Liver (tissue), 9 donors: Measurements from ENCODE around the gene F2R. TPM values are rescaled to one million over a fixed set of nuclear protein-coding genes. Genes with fewer than 3 reads are reported as not detected.

ENCODE experiments used
- DNase-seq: peaks from one replicate; pipeline ENCODE4 v3.0.0-alpha.2; 2017; ENCODE audit warnings: low spot score
- H3K27ac ChIP-seq, 2 donors: one replicate each; pipeline ENCODE4 v1.7.0; 2013; ENCODE audit warnings: inconsistent platforms in 2 of 2, low read length in 2 of 2, control low read depth in 1 of 2, low read depth in 1 of 2, mild to moderate bottlenecking in 1 of 2
- H3K27me3 ChIP-seq, 4 donors: one replicate each; pipeline versions ENCODE4 v1.6.1 to v1.7.0; 2013; ENCODE audit warnings: low read length in 3 of 4, inconsistent platforms in 1 of 4, mild to moderate bottlenecking in 1 of 4, moderate library complexity in 1 of 4; ENCODE audit not compliant: control insufficient read depth in 4 of 4, insufficient read depth in 4 of 4
- H3K36me3 ChIP-seq, 4 donors: one replicate each; pipeline versions ENCODE4 v1.6.1 to v1.7.0; 2013; ENCODE audit warnings: low read length in 3 of 4, mild to moderate bottlenecking in 3 of 4, low read depth in 1 of 4, moderate library complexity in 1 of 4; ENCODE audit not compliant: control insufficient read depth in 4 of 4, insufficient read depth in 3 of 4
- H3K4me1 ChIP-seq, 4 donors: one replicate each; pipeline versions ENCODE4 v1.6.1 to v1.7.0; 2013; ENCODE audit warnings: low read length in 3 of 4, mild to moderate bottlenecking in 3 of 4, moderate library complexity in 1 of 4; ENCODE audit not compliant: control insufficient read depth in 4 of 4, insufficient read depth in 4 of 4
- H3K4me3 ChIP-seq, 3 donors: one replicate each; pipeline versions ENCODE4 v1.6.1 to v1.7.0; 2013; ENCODE audit warnings: low read length in 3 of 3, control low read depth in 1 of 3, low read depth in 1 of 3, mild to moderate bottlenecking in 1 of 3
- H3K9ac ChIP-seq, 2 donors: one replicate each; pipeline ENCODE4 v1.7.0; 2013; ENCODE audit warnings: low read length in 2 of 2, mild to moderate bottlenecking in 2 of 2, moderate library complexity in 2 of 2, control low read depth in 1 of 2, low read depth in 1 of 2
- H3K9me3 ChIP-seq, 4 donors: one replicate each; pipeline versions ENCODE4 v1.6.1 to v1.7.0; 2013; ENCODE audit warnings: low read length in 3 of 4; ENCODE audit not compliant: control insufficient read depth in 4 of 4
- EGR1 ChIP-seq, 2 donors: IDR thresholded peaks; 2 replicates each; pipeline ENCODE4 v1.6.1; 2016 to 2018; ENCODE audit warnings: antibody characterized with exemption in 2 of 2, low read depth in 2 of 2
- FOXA1 ChIP-seq: IDR thresholded peaks from 2 replicates; pipeline ENCODE4 v1.6.1; 2016; ENCODE audit warnings: antibody characterized with exemption
- GABPA ChIP-seq, 2 donors: IDR thresholded peaks in 1 of 2; conservative IDR thresholded peaks in 1 of 2; 2 replicates each; pipeline ENCODE4 v1.6.1; 2016; ENCODE audit warnings: antibody characterized with exemption in 2 of 2, mild to moderate bottlenecking in 1 of 2, moderate library complexity in 1 of 2
- HNF4A ChIP-seq, 2 donors: conservative IDR thresholded peaks; 2 replicates each; pipeline ENCODE4 v1.6.1; 2016; ENCODE audit warnings: antibody characterized with exemption in 2 of 2, mild to moderate bottlenecking in 2 of 2
- HNF4G ChIP-seq: IDR thresholded peaks from 2 replicates; pipeline ENCODE4 v1.6.1; 2016; ENCODE audit warnings: antibody characterized with exemption
- JUND ChIP-seq, 2 donors: IDR thresholded peaks; 2 replicates each; pipeline ENCODE4 v1.6.1; 2016; ENCODE audit warnings: antibody characterized with exemption in 2 of 2
- MAX ChIP-seq: IDR thresholded peaks from 2 replicates; pipeline ENCODE4 v1.6.1; 2016; ENCODE audit warnings: antibody characterized with exemption
- NR2F2 ChIP-seq: IDR thresholded peaks from 2 replicates; pipeline ENCODE4 v1.6.1; 2016; ENCODE audit warnings: antibody characterized with exemption
- RAD21 ChIP-seq, 2 donors: IDR thresholded peaks; 2 replicates each; pipeline ENCODE4 v1.6.1; 2016; ENCODE audit warnings: antibody characterized with exemption in 2 of 2, mild to moderate bottlenecking in 2 of 2
- RXRA ChIP-seq, 2 donors: IDR thresholded peaks; 2 replicates each; pipeline ENCODE4 v1.6.1; 2017 to 2018; ENCODE audit warnings: antibody characterized with exemption in 2 of 2, mild to moderate bottlenecking in 1 of 2
- SP1 ChIP-seq: IDR thresholded peaks from 2 replicates; pipeline ENCODE4 v1.6.1; 2018; ENCODE audit warnings: antibody characterized with exemption, mild to moderate bottlenecking
- TAF1 ChIP-seq: conservative IDR thresholded peaks from 2 replicates; pipeline ENCODE4 v1.6.1; 2016; ENCODE audit warnings: antibody characterized with exemption, mild to moderate bottlenecking
- WGBS: extraction: QIAGEN DNeasy Blood & Tissue Kit; methylation state at CpG from one replicate; pipeline ENCODE4 v1.1.7; 2013; 5-methylcytosine and 5-hydroxymethylcytosine counted together
- polyA plus RNA-seq, 2 donors: library from polyadenylated mRNA; stranded (reverse) in 1 of 2; unstranded in 1 of 2; fragments of 200-250 nt in 1 of 2; fragments of >200 nt in 1 of 2; fragmentation: Nextera tagmentation in 1 of 2; extraction: Ambion mirVana in 1 of 2; gene quantifications; one replicate each; pipeline versions ENCODE4 v1.2.1 to v1.2.3, GENCODE V29; 2013 to 2015
- total RNA-seq, 2 donors: library from RNA; depleted of rRNA; stranded (reverse); fragments of >200 nt; gene quantifications; one replicate each; pipeline ENCODE4 v1.2.3, GENCODE V29; 2014
- TF ChIP-seq, protein P1 (sequence below): fragments of 150-350 bp; IDR thresholded peaks from 2 replicates; pipeline ENCODE4 v1.5.1; 2017; ENCODE audit warnings: improper control_type of control experiment, low read depth, low read length; ENCODE audit not compliant: missing input control
- TF ChIP-seq, protein P2 (sequence below): IDR thresholded peaks from 2 replicates; pipeline ENCODE4 v1.6.1; 2016; ENCODE audit warnings: antibody characterized with exemption, mild to moderate bottlenecking
- TF ChIP-seq, protein P3 (sequence below): IDR thresholded peaks from 2 replicates; pipeline ENCODE4 v1.6.1; 2016; ENCODE audit warnings: antibody characterized with exemption
- TF ChIP-seq, protein P4 (sequence below): IDR thresholded peaks from 2 replicates; pipeline ENCODE4 v1.6.1; 2016; ENCODE audit warnings: antibody characterized with exemption
- donor health status: healthy.
- donor health status: healthy.
- donor health status: healthy.
- donor health status: healthy.
- donor health status: healthy.

The F2R gene
- total RNA-seq (10 to 100 TPM in 1 of 2 donors, 1 to 10 TPM in 1; 9.0 to 18.7 TPM), polyA plus RNA-seq (10 to 100 TPM in 1 of 2 donors, 1 to 10 TPM in 1; 5.9 to 10.0 TPM)

DNA sequence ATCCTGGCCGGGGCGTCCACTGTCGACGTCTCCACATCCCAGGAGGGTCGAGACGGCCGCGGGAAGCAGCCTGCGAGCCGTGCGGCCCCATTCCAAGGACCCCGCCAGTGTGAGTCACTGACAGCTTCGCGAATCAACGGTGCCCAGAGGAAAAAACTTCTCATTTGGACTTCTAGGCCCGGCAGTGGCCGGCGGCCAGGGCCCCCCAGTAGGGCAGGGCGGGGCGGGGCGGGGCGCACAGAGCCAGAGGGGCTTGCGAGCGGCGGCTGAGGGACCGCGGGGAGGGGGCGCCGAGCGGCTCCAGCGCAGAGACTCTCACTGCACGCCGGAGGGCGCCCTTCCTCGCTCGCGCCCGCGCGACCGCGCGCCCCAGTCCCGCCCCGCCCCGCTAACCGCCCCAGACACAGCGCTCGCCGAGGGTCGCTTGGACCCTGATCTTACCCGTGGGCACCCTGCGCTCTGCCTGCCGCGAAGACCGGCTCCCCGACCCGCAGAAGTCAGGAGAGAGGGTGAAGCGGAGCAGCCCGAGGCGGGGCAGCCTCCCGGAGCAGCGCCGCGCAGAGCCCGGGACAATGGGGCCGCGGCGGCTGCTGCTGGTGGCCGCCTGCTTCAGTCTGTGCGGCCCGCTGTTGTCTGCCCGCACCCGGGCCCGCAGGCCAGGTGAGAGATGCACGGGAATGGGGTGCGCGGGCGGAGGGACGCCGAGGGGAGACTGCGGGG lies at the start of gene F2R:
F2R (plus strand) TSS at position 391 of the 720 bp plus-strand sequence; CDS start at position 573, 182 bp downstream.
- peak within 1 kb of the TSS; percentile 53 to 80 (median 61) for H3K4me3 ChIP-seq
- under 1% methylated on average over 82 of the region's 82 CpGs for WGBS
- TF ChIP-seq, protein P1, sequence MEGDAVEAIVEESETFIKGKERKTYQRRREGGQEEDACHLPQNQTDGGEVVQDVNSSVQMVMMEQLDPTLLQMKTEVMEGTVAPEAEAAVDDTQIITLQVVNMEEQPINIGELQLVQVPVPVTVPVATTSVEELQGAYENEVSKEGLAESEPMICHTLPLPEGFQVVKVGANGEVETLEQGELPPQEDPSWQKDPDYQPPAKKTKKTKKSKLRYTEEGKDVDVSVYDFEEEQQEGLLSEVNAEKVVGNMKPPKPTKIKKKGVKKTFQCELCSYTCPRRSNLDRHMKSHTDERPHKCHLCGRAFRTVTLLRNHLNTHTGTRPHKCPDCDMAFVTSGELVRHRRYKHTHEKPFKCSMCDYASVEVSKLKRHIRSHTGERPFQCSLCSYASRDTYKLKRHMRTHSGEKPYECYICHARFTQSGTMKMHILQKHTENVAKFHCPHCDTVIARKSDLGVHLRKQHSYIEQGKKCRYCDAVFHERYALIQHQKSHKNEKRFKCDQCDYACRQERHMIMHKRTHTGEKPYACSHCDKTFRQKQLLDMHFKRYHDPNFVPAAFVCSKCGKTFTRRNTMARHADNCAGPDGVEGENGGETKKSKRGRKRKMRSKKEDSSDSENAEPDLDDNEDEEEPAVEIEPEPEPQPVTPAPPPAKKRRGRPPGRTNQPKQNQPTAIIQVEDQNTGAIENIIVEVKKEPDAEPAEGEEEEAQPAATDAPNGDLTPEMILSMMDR, result peak; percentile 23
- TF ChIP-seq RAD21 (IDR thresholded peaks at IDR 0.05) (peak in 1 of 2 donors; percentile 35), RXRA (IDR thresholded peaks at IDR 0.05) (no peak)
- TF ChIP-seq, protein P2, sequence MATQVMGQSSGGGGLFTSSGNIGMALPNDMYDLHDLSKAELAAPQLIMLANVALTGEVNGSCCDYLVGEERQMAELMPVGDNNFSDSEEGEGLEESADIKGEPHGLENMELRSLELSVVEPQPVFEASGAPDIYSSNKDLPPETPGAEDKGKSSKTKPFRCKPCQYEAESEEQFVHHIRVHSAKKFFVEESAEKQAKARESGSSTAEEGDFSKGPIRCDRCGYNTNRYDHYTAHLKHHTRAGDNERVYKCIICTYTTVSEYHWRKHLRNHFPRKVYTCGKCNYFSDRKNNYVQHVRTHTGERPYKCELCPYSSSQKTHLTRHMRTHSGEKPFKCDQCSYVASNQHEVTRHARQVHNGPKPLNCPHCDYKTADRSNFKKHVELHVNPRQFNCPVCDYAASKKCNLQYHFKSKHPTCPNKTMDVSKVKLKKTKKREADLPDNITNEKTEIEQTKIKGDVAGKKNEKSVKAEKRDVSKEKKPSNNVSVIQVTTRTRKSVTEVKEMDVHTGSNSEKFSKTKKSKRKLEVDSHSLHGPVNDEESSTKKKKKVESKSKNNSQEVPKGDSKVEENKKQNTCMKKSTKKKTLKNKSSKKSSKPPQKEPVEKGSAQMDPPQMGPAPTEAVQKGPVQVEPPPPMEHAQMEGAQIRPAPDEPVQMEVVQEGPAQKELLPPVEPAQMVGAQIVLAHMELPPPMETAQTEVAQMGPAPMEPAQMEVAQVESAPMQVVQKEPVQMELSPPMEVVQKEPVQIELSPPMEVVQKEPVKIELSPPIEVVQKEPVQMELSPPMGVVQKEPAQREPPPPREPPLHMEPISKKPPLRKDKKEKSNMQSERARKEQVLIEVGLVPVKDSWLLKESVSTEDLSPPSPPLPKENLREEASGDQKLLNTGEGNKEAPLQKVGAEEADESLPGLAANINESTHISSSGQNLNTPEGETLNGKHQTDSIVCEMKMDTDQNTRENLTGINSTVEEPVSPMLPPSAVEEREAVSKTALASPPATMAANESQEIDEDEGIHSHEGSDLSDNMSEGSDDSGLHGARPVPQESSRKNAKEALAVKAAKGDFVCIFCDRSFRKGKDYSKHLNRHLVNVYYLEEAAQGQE, result no peak
- H3K27ac ChIP-seq, result peak within 1 kb of the TSS; percentile 53 to 67
- no peaks in the 10 kb centered on the region for H3K27me3 ChIP-seq
- H3K4me1 ChIP-seq, result peaks cover 2 to 19% (median 10%) of the 10 kb centered on the region in 4 donors
- peak; percentile 66 for DNase-seq
- H3K9me3 ChIP-seq, result no peaks in the 10 kb centered on the region
- H3K9ac ChIP-seq, result peak within 1 kb of the TSS in 1 of 2 donors; percentile 30
- H3K36me3 ChIP-seq, result no peaks in the 10 kb centered on the region

DNA sequence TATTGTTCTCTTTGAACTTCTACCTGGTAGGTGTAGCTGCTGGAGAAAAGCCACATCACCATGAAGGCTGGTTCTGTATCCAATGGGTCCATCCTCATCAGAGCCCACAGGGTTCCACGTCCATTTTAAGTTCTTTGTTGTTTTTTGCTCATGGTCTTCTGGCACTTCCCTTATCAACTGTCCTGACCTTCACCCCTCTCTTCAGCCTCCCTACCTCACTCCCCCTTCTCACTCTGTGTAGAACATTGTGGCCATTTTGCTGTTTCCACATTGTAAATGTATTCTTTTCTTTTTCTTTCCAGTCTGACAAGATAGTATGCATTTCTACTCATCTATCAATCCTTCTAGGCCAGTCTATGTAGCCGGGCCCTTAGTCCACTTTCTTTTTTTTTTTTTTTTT lies 48.4 kb upstream of the F2R start:
- Histone ChIP-seq H3K9ac (no peak overlapping the region), H3K36me3 (peaks cover 7 to 54% (median 36%) of the 10 kb centered on the region in 4 donors), H3K27me3 (no peaks in the 10 kb centered on the region), H3K27ac (no peak overlapping the region), H3K9me3 (no peaks in the 10 kb centered on the region), H3K4me3 (no peak overlapping the region), H3K4me1 (no peaks in the 10 kb centered on the region)
- DNase-seq, result no peak
- 84% methylated on average over 2 of the region's 2 CpGs for WGBS
- TF ChIP-seq FOXA1 (no peak), HNF4A (conservative IDR thresholded peaks at IDR 0.05) (no peak), SP1 (no peak), GABPA (IDR thresholded peaks at IDR 0.05 in 1 of 2, conservative IDR thresholded peaks at IDR 0.05 in 1 of 2) (no peak), EGR1 (IDR thresholded peaks at IDR 0.05; ENCODE audit: low read depth in 2 of 2) (no peak), MAX (no peak), TAF1 (no peak), HNF4G (no peak), RXRA (IDR thresholded peaks at IDR 0.05) (no peak), NR2F2 (no peak), JUND (IDR thresholded peaks at IDR 0.05) (no peak), RAD21 (IDR thresholded peaks at IDR 0.05) (no peak)
- TF ChIP-seq, protein P2, result no peak
- TF ChIP-seq, protein P1, result no peak
- TF ChIP-seq, protein P3, sequence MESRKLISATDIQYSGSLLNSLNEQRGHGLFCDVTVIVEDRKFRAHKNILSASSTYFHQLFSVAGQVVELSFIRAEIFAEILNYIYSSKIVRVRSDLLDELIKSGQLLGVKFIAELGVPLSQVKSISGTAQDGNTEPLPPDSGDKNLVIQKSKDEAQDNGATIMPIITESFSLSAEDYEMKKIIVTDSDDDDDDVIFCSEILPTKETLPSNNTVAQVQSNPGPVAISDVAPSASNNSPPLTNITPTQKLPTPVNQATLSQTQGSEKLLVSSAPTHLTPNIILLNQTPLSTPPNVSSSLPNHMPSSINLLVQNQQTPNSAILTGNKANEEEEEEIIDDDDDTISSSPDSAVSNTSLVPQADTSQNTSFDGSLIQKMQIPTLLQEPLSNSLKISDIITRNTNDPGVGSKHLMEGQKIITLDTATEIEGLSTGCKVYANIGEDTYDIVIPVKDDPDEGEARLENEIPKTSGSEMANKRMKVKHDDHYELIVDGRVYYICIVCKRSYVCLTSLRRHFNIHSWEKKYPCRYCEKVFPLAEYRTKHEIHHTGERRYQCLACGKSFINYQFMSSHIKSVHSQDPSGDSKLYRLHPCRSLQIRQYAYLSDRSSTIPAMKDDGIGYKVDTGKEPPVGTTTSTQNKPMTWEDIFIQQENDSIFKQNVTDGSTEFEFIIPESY, result no peak
- TF ChIP-seq, protein P4, sequence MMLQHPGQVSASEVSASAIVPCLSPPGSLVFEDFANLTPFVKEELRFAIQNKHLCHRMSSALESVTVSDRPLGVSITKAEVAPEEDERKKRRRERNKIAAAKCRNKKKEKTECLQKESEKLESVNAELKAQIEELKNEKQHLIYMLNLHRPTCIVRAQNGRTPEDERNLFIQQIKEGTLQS, result no peak
